Ovary (tissue), 9 donors: ENCODE data around the gene PIAS1. TPM values are rescaled to one million over a fixed set of nuclear protein-coding genes. Genes with fewer than 3 reads are reported as not detected.

Experiments used
- DNase-seq, 5 donors: peaks; one replicate each; pipeline ENCODE4 v3.0.0-alpha.2; 2019 to 2020
- H3K27ac ChIP-seq, 2 donors: fragments of 200-600 bp; one replicate each; pipeline versions ENCODE4 v1.5.1 to v1.8.0; 2019 to 2022
- H3K27me3 ChIP-seq: fragments of 200-600 bp; one replicate; pipeline ENCODE4 v1.8.0; 2022
- H3K36me3 ChIP-seq: fragments of 200-600 bp; sonication (generic); one replicate; pipeline ENCODE4 v1.5.1; 2019
- H3K4me1 ChIP-seq: one replicate; pipeline ENCODE4 v1.8.1; 2013; ENCODE audit warnings: mild to moderate bottlenecking, moderate library complexity; ENCODE audit not compliant: insufficient read depth
- H3K4me3 ChIP-seq: fragments of 200-600 bp; sonication (generic); one replicate; pipeline ENCODE4 v1.5.1; 2017
- H3K9me3 ChIP-seq, 2 donors: fragments of 200-600 bp in 1 of 2; sonication (generic) in 1 of 2; one replicate each; pipeline versions ENCODE4 v1.5.1 to v1.8.1; 2013 to 2019; ENCODE audit warnings: mild to moderate bottlenecking in 1 of 2, moderate library complexity in 1 of 2
- EP300 ChIP-seq: sonication (generic); formaldehyde crosslinking; IDR thresholded peaks from one replicate; pipeline ENCODE4 v1.6.1; 2017; ENCODE audit warnings: antibody characterized with exemption
- POLR2A ChIP-seq: fragments of 450-650 bp; IDR thresholded peaks from one replicate; pipeline ENCODE4 v1.6.1; 2017; ENCODE audit warnings: antibody characterized with exemption, mild to moderate bottlenecking, moderate library complexity
- WGBS, 3 donors: extraction: QIAGEN DNeasy Blood & Tissue Kit in 1 of 3; methylation state at CpG; one replicate each; pipeline versions ENCODE4 v1.1.5 to v1.1.7; 2013 to 2017; 5-methylcytosine and 5-hydroxymethylcytosine counted together
- intact Hi-C, 4 donors: fragments of 100-400 bp; cut with DNase I; formaldehyde crosslinking; loops; one replicate each; pipeline versions ENCODE4 v1.11.0 to v1.15.1; 2022 to 2023
- polyA plus RNA-seq, 2 donors: library from polyadenylated mRNA; stranded (reverse); fragments of 200-250 nt in 1 of 2; fragments of 350-450 nt in 1 of 2; fragmentation: Illumina TruSeq in 1 of 2; extraction: RNeasy Lipid Tissue Mini Kit (QIAGEN cat#74804) in 1 of 2; gene quantifications; one replicate each; pipeline ENCODE4 v1.2.3, GENCODE V29; 2013 to 2014
- total RNA-seq, 7 donors: library from RNA; depleted of rRNA in 2 of 7; stranded (reverse); fragments of >200 nt in 2 of 7; fragmentation: NEBNext Ultra II Directional in 3 of 7; extraction: Animal tissue kit (Norgen Biotek cat#: 25700) in 3 of 7; gene quantifications; one replicate each; pipeline versions ENCODE4 v1.1.0 to v1.2.4, GENCODE V29; 2016 to 2023
- TF ChIP-seq, protein P1 (sequence below), 3 donors: fragments of 450-650 bp in 2 of 3; fragments of 200-600 bp in 1 of 3; IDR thresholded peaks; one replicate each; pipeline versions ENCODE4 v1.5.1 to v1.8.0; 2016 to 2022; ENCODE audit warnings: antibody characterized with exemption in 3 of 3, mild to moderate bottlenecking in 1 of 3
- donor health status: DM: no; HTN: no; CAD: no; lungs with moderate emphysema.
- donor health status: DM: no; HTN: no; CAD: no.
- donor health status: Bipolar disorder and iron deficiency.
- donor health status: DM: yes; HTN: yes; CAD: no.
- donor health status: DM: no; HTN: no; CAD: no.
- donor health status: DM: yes; HTN: yes; CAD: no.

The PIAS1 gene
- total and polyA plus RNA-seq, 9 donors, result 18.6 to 75.4 (median 48.6) TPM

DNA sequence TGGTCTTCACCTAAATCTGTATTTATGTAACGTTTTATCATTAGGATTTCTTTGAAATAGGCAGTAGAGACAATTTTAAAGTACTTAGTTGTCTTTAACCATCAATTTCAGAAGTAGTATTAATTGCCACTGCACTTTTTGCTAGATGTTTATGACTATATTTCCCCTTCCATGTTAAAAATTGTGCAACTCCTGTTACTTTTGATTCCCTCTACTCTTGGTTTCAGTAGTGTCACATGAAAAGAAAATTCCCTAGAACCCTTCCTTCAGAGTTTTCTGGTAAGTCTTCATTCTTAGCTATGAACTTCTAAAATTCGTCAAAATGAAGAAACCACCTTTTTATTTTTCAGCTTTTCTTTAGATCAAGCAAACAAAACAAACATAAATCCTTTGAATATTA is 7.1 kb downstream of the PIAS1 start:
- no peak for DNase-seq
- TF ChIP-seq, protein P1, sequence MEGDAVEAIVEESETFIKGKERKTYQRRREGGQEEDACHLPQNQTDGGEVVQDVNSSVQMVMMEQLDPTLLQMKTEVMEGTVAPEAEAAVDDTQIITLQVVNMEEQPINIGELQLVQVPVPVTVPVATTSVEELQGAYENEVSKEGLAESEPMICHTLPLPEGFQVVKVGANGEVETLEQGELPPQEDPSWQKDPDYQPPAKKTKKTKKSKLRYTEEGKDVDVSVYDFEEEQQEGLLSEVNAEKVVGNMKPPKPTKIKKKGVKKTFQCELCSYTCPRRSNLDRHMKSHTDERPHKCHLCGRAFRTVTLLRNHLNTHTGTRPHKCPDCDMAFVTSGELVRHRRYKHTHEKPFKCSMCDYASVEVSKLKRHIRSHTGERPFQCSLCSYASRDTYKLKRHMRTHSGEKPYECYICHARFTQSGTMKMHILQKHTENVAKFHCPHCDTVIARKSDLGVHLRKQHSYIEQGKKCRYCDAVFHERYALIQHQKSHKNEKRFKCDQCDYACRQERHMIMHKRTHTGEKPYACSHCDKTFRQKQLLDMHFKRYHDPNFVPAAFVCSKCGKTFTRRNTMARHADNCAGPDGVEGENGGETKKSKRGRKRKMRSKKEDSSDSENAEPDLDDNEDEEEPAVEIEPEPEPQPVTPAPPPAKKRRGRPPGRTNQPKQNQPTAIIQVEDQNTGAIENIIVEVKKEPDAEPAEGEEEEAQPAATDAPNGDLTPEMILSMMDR (IDR thresholded peaks at IDR 0.05), result no peak
- TF ChIP-seq EP300 (no peak), POLR2A (no peak)
- Histone ChIP-seq H3K36me3 (no peaks in the 10 kb centered on the region), H3K4me3 (no peak overlapping the region), H3K27me3 (no peaks in the 10 kb centered on the region), H3K9me3 (no peaks in the 10 kb centered on the region), H3K27ac (no peak overlapping the region), H3K4me1 (peaks cover 6% of the 10 kb centered on the region)
- 78 to 86% (median 83%) methylated on average over 2 of the region's 2 CpGs for WGBS, 3 donors
- intact Hi-C loops, result no loop called here

DNA sequence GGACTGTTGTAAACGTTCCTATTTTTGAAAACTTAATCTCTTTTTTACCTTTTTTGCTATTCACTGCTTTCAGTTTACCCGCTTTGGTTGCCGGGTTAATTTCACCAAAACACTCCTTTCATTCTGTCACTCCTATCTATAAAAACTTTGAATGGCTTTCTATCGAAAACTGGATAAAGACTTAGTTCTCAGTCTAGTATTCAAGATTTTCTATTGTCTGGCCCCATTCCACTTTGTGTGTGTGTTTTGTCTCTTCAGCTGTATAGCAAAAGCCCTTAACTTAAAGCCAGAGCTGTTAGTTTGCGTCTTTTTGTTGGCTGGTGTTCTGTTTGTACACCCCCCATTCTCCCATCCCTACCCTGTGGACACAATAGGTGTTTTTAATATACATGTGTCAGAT is 7.5 kb downstream of the PIAS1 start:
- Histone ChIP-seq H3K36me3 (no peaks in the 10 kb centered on the region), H3K4me3 (no peak overlapping the region), H3K27me3 (no peaks in the 10 kb centered on the region), H3K4me1 (peaks cover 6% of the 10 kb centered on the region), H3K9me3 (no peaks in the 10 kb centered on the region), H3K27ac (no peak overlapping the region)
- WGBS, 3 donors, result 82 to 85% (median 83%) methylated on average over 5 of the region's 5 CpGs
- TF ChIP-seq, protein P1 (IDR thresholded peaks at IDR 0.05), result no peak
- TF ChIP-seq POLR2A, result no peak
- no peak for TF ChIP-seq EP300
- intact Hi-C loops, result no loop called here
- no peak for DNase-seq

DNA sequence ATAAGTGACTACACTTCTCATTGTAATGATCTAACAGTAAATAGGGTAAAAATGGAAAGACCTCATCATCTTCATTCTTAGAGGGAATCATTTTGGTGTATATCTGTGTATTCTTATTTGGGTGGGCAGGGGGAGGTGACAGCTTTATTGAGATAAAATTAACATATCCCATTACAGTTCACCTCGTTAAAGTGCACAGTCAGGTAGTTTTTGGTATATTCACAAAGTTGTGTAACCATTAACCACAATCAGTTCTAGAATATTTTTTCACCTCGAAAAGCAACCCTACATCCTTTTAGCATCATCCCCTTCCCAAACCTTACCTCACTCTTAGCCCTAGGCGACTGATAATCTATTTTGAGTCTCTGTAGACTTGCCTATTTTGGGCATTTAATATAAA is 8.1 kb downstream of the PIAS1 start:
- TF ChIP-seq, protein P1 (IDR thresholded peaks at IDR 0.05), result no peak
- TF ChIP-seq POLR2A, result no peak
- no peak for TF ChIP-seq EP300
- H3K27ac ChIP-seq, result no peak overlapping the region
- no peak for DNase-seq
- intact Hi-C loops, result no loop called here
- no peak overlapping the region for H3K4me3 ChIP-seq
- H3K36me3 ChIP-seq, result no peaks in the 10 kb centered on the region
- no peaks in the 10 kb centered on the region for H3K27me3 ChIP-seq
- 78 to 83% (median 81%) methylated on average over 3 of the region's 3 CpGs for WGBS, 3 donors
- peaks cover 6% of the 10 kb centered on the region for H3K4me1 ChIP-seq
- H3K9me3 ChIP-seq, result no peaks in the 10 kb centered on the region

DNA sequence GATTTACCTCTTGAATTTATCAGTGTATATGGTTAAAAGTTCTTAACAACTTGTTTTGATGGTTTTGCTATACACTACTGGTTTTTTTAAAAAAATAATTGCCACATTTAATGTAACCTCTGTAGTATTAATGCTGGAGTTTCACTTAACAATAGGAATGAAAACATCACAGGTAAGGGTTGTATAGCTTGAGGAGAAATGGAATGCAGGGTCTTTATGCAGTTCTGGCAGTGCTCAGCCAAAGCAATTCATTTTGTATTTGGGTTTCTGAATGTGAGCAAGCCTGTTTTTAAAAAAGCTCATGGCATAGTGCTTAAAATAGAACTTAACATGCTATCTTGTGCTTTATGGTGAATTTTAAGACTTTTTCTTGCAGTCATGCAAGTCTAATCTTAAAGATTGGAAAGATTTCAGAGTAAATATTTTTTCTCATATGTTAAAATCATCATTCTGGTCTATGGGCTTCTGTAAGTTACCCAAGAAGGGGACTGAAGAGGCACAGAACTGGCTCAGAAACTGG is 8.9 kb downstream of the PIAS1 start:
- H3K4me3 ChIP-seq, result no peak overlapping the region
- TF ChIP-seq, protein P1 (IDR thresholded peaks at IDR 0.05), result no peak
- TF ChIP-seq POLR2A (no peak), EP300 (no peak)
- H3K9me3 ChIP-seq, result no peaks in the 10 kb centered on the region
- peaks cover 4% of the 10 kb centered on the region for H3K4me1 ChIP-seq
- DNase-seq, result no peak
- H3K27ac ChIP-seq, result no peak overlapping the region
- intact Hi-C loops, result no loop called here
- H3K36me3 ChIP-seq, result no peaks in the 10 kb centered on the region
- no peaks in the 10 kb centered on the region for H3K27me3 ChIP-seq

DNA sequence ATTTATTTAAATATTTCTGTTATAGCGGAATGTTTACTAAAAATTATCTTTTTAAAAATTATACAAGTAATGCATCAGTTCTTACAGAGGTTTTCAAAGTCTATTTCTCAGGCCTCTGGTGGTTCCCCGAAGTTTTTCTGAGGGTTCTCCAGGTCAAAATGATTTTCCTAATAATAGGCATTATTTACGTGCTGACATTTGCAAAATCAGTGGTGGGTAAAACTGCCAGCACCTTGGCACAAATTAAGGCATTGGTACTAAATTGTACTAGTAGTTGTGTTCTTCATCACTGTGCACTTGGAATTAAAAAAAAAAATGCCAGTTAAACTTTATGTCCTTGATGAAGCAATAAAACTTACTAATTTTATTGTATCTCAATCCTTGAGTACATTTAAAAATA is 9.5 kb downstream of the PIAS1 start:
- Histone ChIP-seq H3K4me3 (no peak overlapping the region), H3K36me3 (no peaks in the 10 kb centered on the region), H3K4me1 (peaks cover 4% of the 10 kb centered on the region), H3K27ac (no peak overlapping the region), H3K27me3 (no peaks in the 10 kb centered on the region), H3K9me3 (no peaks in the 10 kb centered on the region)
- no peak for DNase-seq
- TF ChIP-seq EP300, result no peak
- TF ChIP-seq, protein P1 (IDR thresholded peaks at IDR 0.05), result no peak
- TF ChIP-seq POLR2A, result no peak
- WGBS, 3 donors, result 71 to 89% (median 81%) methylated on average over 3 of the region's 3 CpGs
- intact Hi-C loops, result no loop called here
